HEK293 (cell line): ENCODE results near the gene AK5.

Experiments used
- CTCF ChIA-PET: fragments of 350-600 bp; formaldehyde crosslinking; extraction: SDS; loops from one replicate; lab custom pipeline; 2021; ENCODE audit warnings: antibody characterized with exemption; lab: Yijun Ruan, JAX
- POLR2A ChIA-PET: fragments of 300-600 bp; formaldehyde crosslinking; extraction: SDS; loops from one replicate; lab custom pipeline; 2020; ENCODE audit warnings: antibody characterized with exemption, inconsistent platforms; lab: Yijun Ruan, JAX
- H3K27ac ChIP-seq: fragments of 200-500 bp; sonication (Bioruptor generic); 2 replicates; pipeline ENCODE4 v1.5.1; 2014; ENCODE audit warnings: low read depth, low read length, control low read depth, inconsistent platforms; ENCODE audit errors: extremely low read depth
- H3K36me3 ChIP-seq, 2 experiments: fragments of 200-500 bp in 1 of 2; sonication (Bioruptor generic) in 1 of 2; 1 replicate in 1 of 2; 2 replicates in 1 of 2; pipeline ENCODE4 v1.5.1; 2014 to 2017; ENCODE audit warnings: inconsistent platforms in 2 of 2, low read length in 2 of 2; ENCODE audit not compliant: control insufficient read depth in 2 of 2, insufficient read depth in 1 of 2
- H3K4me1 ChIP-seq: fragments of 200-500 bp; sonication (Bioruptor generic); 2 replicates; pipeline ENCODE4 v1.5.1; 2014; ENCODE audit warnings: mild to moderate bottlenecking, low read length, inconsistent platforms; ENCODE audit not compliant: control insufficient read depth, insufficient read depth
- H3K4me3 ChIP-seq: 2 replicates; pipeline ENCODE4 v1.5.1; 2011; ENCODE audit warnings: low read depth, mild to moderate bottlenecking, control low read depth, low read length, moderate library complexity
- H3K9me3 ChIP-seq: fragments of 200-500 bp; sonication (Bioruptor generic); 2 replicates; pipeline ENCODE4 v1.5.1; 2014; ENCODE audit warnings: low read depth, low read length, inconsistent platforms; ENCODE audit not compliant: control insufficient read depth, insufficient read depth
- FEZF1 ChIP-seq: fragments of 450-650 bp; formaldehyde crosslinking; IDR thresholded peaks from 2 replicates; pipeline ENCODE4 v1.5.1; 2016; ENCODE audit warnings: missing biosample characterization, missing genetic modification characterization
- GFI1B ChIP-seq: fragments of 450-650 bp; formaldehyde crosslinking; IDR thresholded peaks from 2 replicates; pipeline ENCODE4 v1.5.1; 2016; ENCODE audit warnings: missing biosample characterization, missing genetic modification characterization
- GLI4 ChIP-seq: fragments of 450-650 bp; formaldehyde crosslinking; IDR thresholded peaks from 2 replicates; pipeline ENCODE4 v1.5.1; 2016; ENCODE audit warnings: missing biosample characterization, missing genetic modification characterization
- KLF7 ChIP-seq: fragments of 450-650 bp; formaldehyde crosslinking; IDR thresholded peaks from 2 replicates; pipeline ENCODE4 v1.5.1; 2016; ENCODE audit warnings: missing biosample characterization, missing genetic modification characterization, borderline replicate concordance
- MZF1 ChIP-seq: fragments of 450-650 bp; formaldehyde crosslinking; IDR thresholded peaks from 2 replicates; pipeline ENCODE4 v1.5.1; 2017; ENCODE audit warnings: missing biosample characterization, missing genetic modification characterization, borderline replicate concordance
- SALL2 ChIP-seq: fragments of 450-650 bp; formaldehyde crosslinking; IDR thresholded peaks from 2 replicates; pipeline ENCODE4 v1.5.0; 2017; ENCODE audit warnings: missing biosample characterization, mild to moderate bottlenecking, missing genetic modification characterization, borderline replicate concordance
- SP3 ChIP-seq: fragments of 450-650 bp; formaldehyde crosslinking; IDR thresholded peaks from 2 replicates; pipeline ENCODE4 v1.5.1; 2016; ENCODE audit warnings: missing biosample characterization, missing genetic modification characterization
- ZBTB1 ChIP-seq: fragments of 450-650 bp; formaldehyde crosslinking; IDR thresholded peaks from 2 replicates; pipeline ENCODE4 v1.5.1; 2016; ENCODE audit warnings: missing biosample characterization, missing genetic modification characterization
- ZFP41 ChIP-seq: fragments of 450-650 bp; formaldehyde crosslinking; IDR thresholded peaks from 2 replicates; pipeline ENCODE4 v1.5.1; 2016; ENCODE audit warnings: missing biosample characterization, missing genetic modification characterization, borderline replicate concordance
- ZIC2 ChIP-seq: fragments of 450-650 bp; formaldehyde crosslinking; IDR thresholded peaks from 2 replicates; pipeline ENCODE4 v1.5.1; 2016; ENCODE audit warnings: missing biosample characterization, missing genetic modification characterization
- ZNF24 ChIP-seq: fragments of 450-650 bp; formaldehyde crosslinking; IDR thresholded peaks from 2 replicates; pipeline ENCODE4 v1.5.1; 2016; ENCODE audit warnings: missing biosample characterization, missing genetic modification characterization
- ZNF274 ChIP-seq, 2 experiments: fragments of 200-500 bp in 1 of 2; fragments of 450-650 bp in 1 of 2; sonication (Bioruptor generic) in 1 of 2; formaldehyde crosslinking in 1 of 2; IDR thresholded peaks; 2 replicates each; pipeline versions ENCODE4 v1.5.1 to v1.6.1; 2014 to 2016; ENCODE audit warnings: borderline replicate concordance in 1 of 2, inconsistent platforms in 1 of 2, low read length in 1 of 2, missing biosample characterization in 1 of 2, missing genetic modification characterization in 1 of 2
- ZNF354C ChIP-seq: fragments of 450-650 bp; formaldehyde crosslinking; IDR thresholded peaks from 2 replicates; pipeline ENCODE4 v1.5.1; 2016; ENCODE audit warnings: missing biosample characterization, missing genetic modification characterization, low read depth, borderline replicate concordance
- ZNF37A ChIP-seq: fragments of 450-650 bp; IDR thresholded peaks from 2 replicates; pipeline ENCODE4 v1.5.1; 2018; ENCODE audit warnings: missing biosample characterization, missing genetic modification characterization
- ZNF514 ChIP-seq: fragments of 450-650 bp; formaldehyde crosslinking; IDR thresholded peaks from 2 replicates; pipeline ENCODE4 v1.5.1; 2016; ENCODE audit warnings: missing biosample characterization, missing genetic modification characterization
- ZNF529 ChIP-seq: fragments of 450-650 bp; formaldehyde crosslinking; IDR thresholded peaks from 2 replicates; pipeline ENCODE4 v1.5.1; 2017; ENCODE audit warnings: missing genetic modification characterization, missing biosample characterization; ENCODE audit not compliant: insufficient replicate concordance
- ZNF544 ChIP-seq: fragments of 450-650 bp; formaldehyde crosslinking; IDR thresholded peaks from 2 replicates; pipeline ENCODE4 v1.5.0; 2017; ENCODE audit warnings: missing biosample characterization, missing genetic modification characterization
- ZNF549 ChIP-seq: fragments of 450-650 bp; IDR thresholded peaks from 2 replicates; pipeline ENCODE4 v1.5.1; 2018; ENCODE audit warnings: missing biosample characterization, missing genetic modification characterization, mild to moderate bottlenecking, inconsistent platforms, moderate library complexity
- ZNF571 ChIP-seq: fragments of 450-650 bp; formaldehyde crosslinking; IDR thresholded peaks from 2 replicates; pipeline ENCODE4 v1.5.0; 2017; ENCODE audit warnings: missing biosample characterization, missing genetic modification characterization
- ZNF658 ChIP-seq: fragments of 450-650 bp; formaldehyde crosslinking; IDR thresholded peaks from 2 replicates; pipeline ENCODE4; 2016; ENCODE audit warnings: missing biosample characterization, missing genetic modification characterization
- ZNF664 ChIP-seq: fragments of 450-650 bp; formaldehyde crosslinking; IDR thresholded peaks from 2 replicates; pipeline ENCODE4 v1.5.1; 2016; ENCODE audit warnings: missing biosample characterization, missing genetic modification characterization
- ZNF837 ChIP-seq: fragments of 450-650 bp; formaldehyde crosslinking; IDR thresholded peaks from 2 replicates; pipeline ENCODE4 v1.5.1; 2016; ENCODE audit warnings: missing biosample characterization, missing genetic modification characterization
- ZSCAN16 ChIP-seq: fragments of 450-650 bp; formaldehyde crosslinking; IDR thresholded peaks from 2 replicates; pipeline ENCODE4 v1.5.1; 2016; ENCODE audit warnings: missing biosample characterization, missing genetic modification characterization
- ZXDB ChIP-seq: fragments of 450-650 bp; formaldehyde crosslinking; IDR thresholded peaks from 2 replicates; pipeline ENCODE4 v1.5.1; 2016; ENCODE audit warnings: missing biosample characterization, missing genetic modification characterization
- TF ChIP-seq, protein P1 (sequence below): fragments of 450-650 bp; formaldehyde crosslinking; IDR thresholded peaks from 2 replicates; pipeline ENCODE4 v1.5.1; 2016; ENCODE audit warnings: missing biosample characterization, missing genetic modification characterization

The AK5 gene

DNA sequence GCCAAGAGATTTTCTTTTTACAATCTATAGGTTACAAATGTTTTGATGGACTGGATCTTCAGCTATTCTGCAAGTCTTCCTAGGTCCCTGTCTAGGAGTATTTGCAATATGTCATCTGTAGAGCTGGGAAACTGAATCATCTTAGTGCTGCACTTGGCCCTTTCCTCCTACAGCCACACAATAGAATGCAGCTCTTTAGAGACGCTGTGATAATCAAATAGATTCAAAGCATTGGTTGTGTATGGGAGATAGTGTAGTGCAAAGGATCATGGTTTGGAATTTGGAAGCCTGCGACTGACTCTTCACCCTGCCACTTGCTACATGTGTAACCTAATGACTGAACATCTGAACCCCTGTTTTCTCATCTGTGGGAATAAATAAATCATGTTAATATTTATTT is 93.7 kb downstream of the AK5 start:
- H3K4me3 ChIP-seq: no peak overlapping the region
- POLR2A ChIA-PET: no interaction called here
- H3K27ac ChIP-seq: no peak overlapping the region
- H3K36me3 ChIP-seq: no peaks in the 10 kb centered on the region
- CTCF ChIA-PET: interaction anchor here (1.0 kb wide), 1 partner anchor 307 kb away, joined by 3 read pairs; the partner anchor contains the start of gene ZZZ3
- no peak for TF ChIP-seq ZNF24
- no peak for TF ChIP-seq ZNF354C (tag by site-specific recombination)
- no peak for TF ChIP-seq ZNF571 (tag by site-specific recombination)
- TF ChIP-seq, protein P1, sequence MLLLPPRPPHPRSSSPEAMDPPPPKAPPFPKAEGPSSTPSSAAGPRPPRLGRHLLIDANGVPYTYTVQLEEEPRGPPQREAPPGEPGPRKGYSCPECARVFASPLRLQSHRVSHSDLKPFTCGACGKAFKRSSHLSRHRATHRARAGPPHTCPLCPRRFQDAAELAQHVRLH (tag by site-specific recombination): no peak
- no peak for TF ChIP-seq ZSCAN16 (tag by site-specific recombination)
- no peak for TF ChIP-seq ZBTB1 (tag by site-specific recombination)
- no peak for TF ChIP-seq ZNF529 (tag by site-specific recombination)
- no peak for TF ChIP-seq GFI1B
- TF ChIP-seq, all 188 proteins: peak for 0
- H3K4me1 ChIP-seq: no peaks in the 10 kb centered on the region
- no peaks in the 10 kb centered on the region for H3K9me3 ChIP-seq

DNA sequence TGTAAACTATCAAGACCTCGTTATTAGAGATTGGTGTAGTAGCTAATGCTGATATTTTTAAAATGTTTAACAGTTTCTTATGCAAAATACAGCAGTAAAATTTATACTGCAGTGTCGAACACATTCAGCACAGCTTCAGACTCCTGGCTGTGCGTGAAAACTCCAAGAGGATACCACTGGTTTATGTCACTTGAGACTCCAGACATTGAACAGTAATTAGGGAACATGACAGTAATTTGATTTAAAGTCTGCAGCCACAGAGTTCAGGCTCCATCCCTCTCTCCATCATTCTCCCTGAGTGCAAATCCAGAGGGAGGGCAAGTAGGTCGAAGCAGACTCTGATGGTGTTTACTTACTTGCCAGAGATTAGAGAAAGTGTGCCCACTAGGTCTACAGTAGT is 94.2 kb downstream of the AK5 start:
- TF ChIP-seq GLI4 (tag by site-specific recombination) (no peak), ZNF514 (tag by site-specific recombination) (no peak), ZFP41 (tag by site-specific recombination) (no peak), ZNF658 (tag by site-specific recombination) (no peak), ZNF664 (tag by site-specific recombination) (no peak), ZNF274 (IDR thresholded peaks at IDR 0.05; ENCODE audit: low read length) (no peak), ZNF274 (tag by site-specific recombination; IDR thresholded peaks at IDR 0.05; ENCODE audit: borderline replicate concordance) (no peak), ZNF837 (no peak), SALL2 (tag by site-specific recombination) (no peak), ZNF37A (no peak), KLF7 (no peak), SP3 (no peak), ZNF549 (tag by site-specific recombination) (no peak), MZF1 (tag by site-specific recombination) (no peak)
- TF ChIP-seq, protein P1 (tag by site-specific recombination): no peak
- CTCF ChIA-PET: no interaction called here
- H3K36me3 ChIP-seq: no peaks in the 10 kb centered on the region

DNA sequence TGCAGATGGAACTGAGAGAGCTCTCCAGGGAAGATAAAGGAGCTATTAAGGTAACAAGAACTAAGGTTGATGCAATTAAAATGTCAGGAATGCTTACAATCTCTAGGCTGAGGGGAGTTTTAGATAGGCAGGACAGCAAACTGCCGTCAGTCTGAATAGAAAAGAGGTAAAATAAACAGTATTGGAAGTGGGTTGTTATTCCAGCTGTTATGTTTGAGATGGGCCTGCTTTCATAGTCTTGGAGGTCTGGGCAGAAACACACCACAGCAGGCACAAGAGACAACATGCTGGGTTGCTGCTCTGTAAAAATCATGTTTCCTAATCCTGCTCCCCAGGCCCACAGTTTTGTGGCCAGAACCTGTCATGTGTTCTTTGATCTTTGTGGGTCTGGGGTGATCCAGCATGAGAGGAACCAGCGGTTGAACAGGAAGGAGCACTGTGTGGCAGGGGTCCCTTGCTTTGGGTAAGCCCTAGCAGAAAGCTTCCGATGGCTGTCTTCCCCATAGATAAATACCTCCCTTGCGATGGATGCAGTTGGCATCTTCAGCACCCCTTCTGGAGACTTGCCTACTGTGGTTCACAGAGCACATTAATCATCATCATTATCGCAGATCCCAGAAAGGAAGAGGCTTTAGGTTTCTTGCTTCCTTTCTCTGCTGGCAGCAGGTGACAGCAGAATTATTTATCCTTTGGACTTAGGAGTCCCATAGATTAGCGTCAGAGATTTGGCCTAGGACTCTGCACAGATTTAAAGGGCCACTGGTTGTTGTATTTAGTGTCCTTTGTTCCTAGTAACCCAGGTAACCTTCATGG is 97.1 kb downstream of the AK5 start:
- Histone ChIP-seq H3K4me1 (no peaks in the 10 kb centered on the region), H3K9me3 (no peaks in the 10 kb centered on the region), H3K4me3 (no peak overlapping the region), H3K27ac (no peak overlapping the region), H3K36me3 (no peaks in the 10 kb centered on the region)
- TF ChIP-seq ZXDB (tag by site-specific recombination): no peak
- TF ChIP-seq FEZF1: 0 out of 2 replicates have a peak, but pooled peaks have one; percentile 38
- TF ChIP-seq ZNF544 (tag by site-specific recombination): no peak
- peak; percentile 100 for TF ChIP-seq ZIC2
- ChIA-PET CTCF (interaction anchor here (0.6 kb wide), 1 partner anchor 105 kb away, joined by 3 read pairs; no protein-coding TSS in a partner anchor), POLR2A (no interaction called here)

More for the DNA sequence above, 94.2 kb downstream of the AK5 start:
- Histone ChIP-seq H3K4me3 (no peak overlapping the region), H3K27ac (no peak overlapping the region), H3K9me3 (no peaks in the 10 kb centered on the region), H3K4me1 (no peaks in the 10 kb centered on the region)
- POLR2A ChIA-PET: no interaction called here
